Epithelial cell of esophagus (primary cell): ENCODE data around the gene VPS26A.

ENCODE experiments used
- DNase-seq: peaks from one replicate; pipeline ENCODE4 v3.0.0; 2010; ENCODE audit warnings: low read depth
- H3K4me3 ChIP-seq: 2 replicates; pipeline ENCODE4 v1.5.1; 2011; ENCODE audit warnings: mild to moderate bottlenecking, low read length, control low read depth
- CTCF ChIP-seq: IDR thresholded peaks from 2 replicates; pipeline ENCODE4 v1.5.1; 2011; ENCODE audit warnings: low read depth, mild to moderate bottlenecking, low read length, control low read depth, inconsistent platforms; ENCODE audit not compliant: insufficient read depth; ENCODE audit errors: missing control alignments

Gene VPS26A

GRCh38 chr10:69123747-69124562, at the start of gene VPS26A:
VPS26A (plus strand) TSS chr10:69124178; CDS start chr10:69124278, 100 bp downstream.
- peak; percentile 99 for DNase-seq
- H3K4me3 ChIP-seq: peak within 1 kb of the TSS; percentile 85
- TF ChIP-seq CTCF: no peak

DNA sequence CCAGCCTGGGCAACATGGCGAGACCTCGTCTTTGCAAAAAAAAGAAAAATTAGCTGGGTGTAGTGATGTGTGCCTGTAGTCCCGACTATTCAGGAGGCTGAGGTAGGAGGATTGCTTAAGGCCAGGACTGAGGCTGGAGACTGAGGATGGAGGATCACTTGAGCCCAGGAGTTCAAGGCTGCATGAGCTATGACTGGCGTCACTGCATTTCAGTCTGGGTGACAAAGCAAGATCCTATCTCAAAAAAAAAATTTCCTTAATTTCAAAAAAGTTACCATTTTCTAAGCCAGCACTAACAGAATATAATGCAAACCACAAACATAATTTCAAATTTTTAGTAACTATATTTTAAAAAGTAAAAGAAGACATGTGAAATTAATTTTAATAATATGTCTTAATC, 49.4 kb upstream of the VPS26A start:
- H3K4me3 ChIP-seq: no peak overlapping the region
- no peak for TF ChIP-seq CTCF
- DNase-seq: no peak

DNA sequence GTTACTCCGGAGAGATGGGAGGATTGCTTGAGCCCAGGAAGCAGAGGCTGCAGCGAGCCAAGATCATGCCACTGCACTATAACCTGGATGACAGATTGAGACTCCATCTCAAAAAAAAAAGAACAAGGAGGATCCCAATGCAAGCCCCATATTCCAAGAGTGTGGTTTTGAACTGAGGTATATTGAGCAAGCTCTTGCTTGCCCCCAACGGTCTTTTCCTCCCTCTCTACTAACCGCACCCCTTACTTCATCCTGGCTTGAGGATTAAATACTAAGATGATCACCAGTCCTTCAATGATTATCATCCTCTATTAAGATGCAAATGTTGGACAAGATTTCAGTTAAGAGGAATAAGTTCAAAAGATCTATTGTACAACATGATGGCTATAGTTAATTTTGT, 48.5 kb upstream of the VPS26A start:
- no peak for TF ChIP-seq CTCF
- H3K4me3 ChIP-seq: no peak overlapping the region
- DNase-seq: no peak

DNA sequence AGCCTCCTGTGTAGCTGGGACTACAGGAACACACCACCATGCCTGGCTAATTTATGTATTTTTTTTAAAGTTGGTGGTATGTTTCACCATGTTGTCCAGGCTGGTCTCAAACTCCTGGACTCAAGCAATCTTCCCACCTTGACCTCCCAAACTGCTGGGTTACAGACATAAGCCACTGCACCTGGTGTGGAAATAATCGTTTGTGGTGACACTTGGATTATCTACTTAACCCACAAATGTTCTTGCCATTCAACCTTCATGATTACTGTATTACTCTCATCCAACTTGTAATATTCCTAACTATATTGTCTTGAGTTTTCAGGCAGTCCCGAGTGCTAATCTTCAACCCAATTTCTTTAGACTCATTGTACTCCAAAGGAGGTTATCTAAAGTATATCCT, 45.7 kb upstream of the VPS26A start:
- DNase-seq: no peak
- H3K4me3 ChIP-seq: no peak overlapping the region
- no peak for TF ChIP-seq CTCF

DNA sequence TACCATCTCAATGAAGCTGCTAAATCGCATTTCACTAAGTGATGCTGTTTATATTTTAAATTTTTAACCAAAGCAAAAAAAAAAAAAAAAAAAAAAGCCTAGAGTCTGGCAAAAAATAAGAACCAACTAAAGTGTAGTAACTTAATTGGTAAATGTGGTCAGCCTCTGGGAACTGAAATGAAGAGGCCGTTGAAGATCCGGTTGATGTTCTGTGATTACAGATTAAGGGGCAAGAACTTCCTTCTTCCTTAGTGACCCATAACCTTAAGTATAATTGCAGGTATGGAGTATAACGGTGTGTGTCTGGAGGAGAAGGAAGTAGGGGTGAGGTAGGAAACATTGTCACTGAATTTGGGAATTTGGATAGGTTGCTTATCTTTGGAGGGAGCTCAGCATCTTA, 43.8 kb upstream of the VPS26A start:
- H3K4me3 ChIP-seq: no peak overlapping the region
- DNase-seq: no peak
- no peak for TF ChIP-seq CTCF

DNA sequence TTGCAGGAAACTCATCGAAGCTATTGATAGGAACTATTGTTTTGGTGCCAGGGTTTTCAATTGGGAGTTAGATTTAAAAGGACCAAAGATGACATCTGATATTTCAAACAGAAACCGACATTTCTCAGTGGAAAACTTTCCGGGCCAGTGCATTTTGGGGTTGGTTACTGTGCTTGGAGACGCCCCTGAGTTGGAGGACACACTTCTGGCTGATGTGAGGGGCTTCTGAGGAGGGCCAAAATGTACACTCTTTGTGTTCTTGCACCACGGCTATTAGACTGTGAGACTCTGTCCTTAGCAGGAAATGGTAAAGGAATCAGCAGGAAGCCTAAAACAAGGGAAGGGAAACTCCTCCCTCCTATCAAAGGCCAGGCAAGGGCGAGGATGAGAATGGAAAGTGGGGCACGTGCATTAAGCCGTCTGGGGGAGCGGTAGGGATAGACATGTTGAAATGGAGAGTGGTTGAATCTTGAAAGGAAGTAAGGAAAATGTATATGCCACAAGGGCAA, 37.9 kb upstream of the VPS26A start:
- no peak overlapping the region for H3K4me3 ChIP-seq
- DNase-seq: no peak

More for the DNA sequence above, 37.9 kb upstream of the VPS26A start:
- no peak for TF ChIP-seq CTCF
